A673 (cell line): ENCODE results near the gene FGFR1OP2. TPM values are rescaled to one million over a fixed set of nuclear protein-coding genes. Genes with fewer than 3 reads are reported as not detected.

Source experiments
- BruUV-seq: library from RNA; stranded (reverse); fragments of 400-500 nt; replicated peaks from 2 replicates; lab custom pipeline; 2021; lab: Mats Ljungman, UMichigan
- CTCF ChIA-PET: fragments of 300-600 bp; sonication (Branson Sonifier 250); formaldehyde crosslinking; loops from one replicate; lab custom pipeline; 2022; ENCODE audit warnings: antibody characterized with exemption; lab: Charles Lee
- POLR2A ChIA-PET: fragments of 300-600 bp; sonication (Branson Sonifier 250); formaldehyde crosslinking; loops from one replicate; lab custom pipeline; 2022; ENCODE audit warnings: antibody characterized with exemption; ENCODE audit not compliant: low non-redundant PET; lab: Charles Lee
- DNase-seq: peaks from one replicate; pipeline ENCODE4 v3.0.0-alpha.2; 2015; ENCODE audit warnings: low spot score
- H3K27ac ChIP-seq: fragments of 200-600 bp; sonication (generic); 2 replicates; pipeline ENCODE4 v1.5.1; 2016; ENCODE audit warnings: mixed run types, low read depth, mild to moderate bottlenecking, mixed read lengths, antibody characterized with exemption, low read length; ENCODE audit not compliant: poor library complexity, severe bottlenecking
- H3K27me3 ChIP-seq: fragments of 200-600 bp; sonication (generic); replicated peaks from 2 replicates; pipeline ENCODE4 v1.6.1; 2017; ENCODE audit warnings: mixed run types, low read depth, mild to moderate bottlenecking, mixed read lengths, antibody characterized with exemption, low read length; ENCODE audit not compliant: insufficient read depth, poor library complexity
- H3K36me3 ChIP-seq: fragments of 200-600 bp; sonication (generic); 2 replicates; pipeline ENCODE4 v1.6.1; 2016; ENCODE audit warnings: mixed run types, mild to moderate bottlenecking, mixed read lengths, antibody characterized with exemption, low read length; ENCODE audit not compliant: insufficient read depth, poor library complexity, severe bottlenecking
- H3K4me1 ChIP-seq: fragments of 200-600 bp; sonication (generic); 2 replicates; pipeline ENCODE4 v1.6.1; 2017; ENCODE audit warnings: mixed run types, mild to moderate bottlenecking, mixed read lengths, antibody characterized with exemption, low read length; ENCODE audit not compliant: insufficient read depth, poor library complexity, severe bottlenecking
- H3K4me3 ChIP-seq: fragments of 200-600 bp; sonication (generic); 2 replicates; pipeline ENCODE4 v1.5.1; 2016; ENCODE audit warnings: low read depth, mixed run types, mild to moderate bottlenecking, mixed read lengths, low read length; ENCODE audit not compliant: poor library complexity, severe bottlenecking
- H3K9me3 ChIP-seq: fragments of 200-600 bp; sonication (generic); 2 replicates; pipeline ENCODE4 v1.6.1; 2016; ENCODE audit warnings: mixed run types, low read depth, mild to moderate bottlenecking, mixed read lengths, antibody characterized with exemption, low read length; ENCODE audit not compliant: poor library complexity, severe bottlenecking
- CTCF ChIP-seq: fragments of 300-800, 200-600 bp; sonication (generic); conservative IDR thresholded peaks from 2 replicates; pipeline ENCODE4 v1.5.1; 2017; ENCODE audit warnings: low read depth, mild to moderate bottlenecking, antibody characterized with exemption, low read length, moderate library complexity, mixed read lengths
- EZH2 ChIP-seq: fragments of 200-600 bp; sonication (generic); IDR thresholded peaks from 2 replicates; pipeline ENCODE4 v1.6.1; 2017; ENCODE audit warnings: borderline replicate concordance, low read depth, mild to moderate bottlenecking, mixed read lengths, antibody characterized with exemption, low read length; ENCODE audit not compliant: poor library complexity, severe bottlenecking
- intact Hi-C: fragments of 100-400 bp; cut with micrococcal nuclease; formaldehyde crosslinking; loops from one replicate; pipeline ENCODE4 v1.10.0; 2022; ENCODE audit not compliant: unreplicated experiment
- total RNA-seq: library from RNA; stranded (reverse); gene quantifications from 2 replicates; pipeline ENCODE4 v1.2.3, GENCODE V29; 2021

The FGFR1OP2 gene
- total RNA-seq, 1 experiment from 2014 or later, result 40.3 TPM

- H3K4me3 ChIP-seq, result no peak overlapping the region
- H3K36me3 ChIP-seq, result peaks cover 11% of the 10 kb centered on the region
- ChIA-PET POLR2A (no interaction called here), CTCF (no interaction called here)
- no peaks in the 10 kb centered on the region for H3K27me3 ChIP-seq
- H3K4me1 ChIP-seq, result no peaks in the 10 kb centered on the region
- BruUV-seq, result no TSS peak
- TF ChIP-seq EZH2 (no peak), CTCF (no peak)
- H3K9me3 ChIP-seq, result no peaks in the 10 kb centered on the region
- intact Hi-C loops, result no loop called here
- no peak overlapping the region for H3K27ac ChIP-seq
- no peak for DNase-seq
Measured at GRCh38 chr12:26971963-26972362, 33.7 kb downstream of the FGFR1OP2 start.

- BruUV-seq, result no TSS peak
- intact Hi-C loops, result no loop called here
- TF ChIP-seq CTCF (no peak), EZH2 (no peak)
- Histone ChIP-seq H3K27ac (no peak overlapping the region), H3K36me3 (peaks cover 6% of the 10 kb centered on the region), H3K27me3 (no peaks in the 10 kb centered on the region), H3K4me3 (no peak overlapping the region), H3K9me3 (no peaks in the 10 kb centered on the region), H3K4me1 (peaks cover 14% of the 10 kb centered on the region)
- POLR2A ChIA-PET, result no interaction called here
- CTCF ChIA-PET, result no interaction called here
- DNase-seq, result no peak
Measured at GRCh38 chr12:26976687-26977086, 38.4 kb downstream of the FGFR1OP2 start.

GRCh38 chr12:26978801-26979200 lies 40.5 kb downstream of the FGFR1OP2 start:
- CTCF ChIA-PET, result no interaction called here
- H3K27ac ChIP-seq, result no peak overlapping the region
- no peaks in the 10 kb centered on the region for H3K9me3 ChIP-seq
- POLR2A ChIA-PET, result no interaction called here
- H3K4me1 ChIP-seq, result peaks cover 14% of the 10 kb centered on the region
- DNase-seq, result no peak
- H3K36me3 ChIP-seq, result peaks cover 4% of the 10 kb centered on the region
- no peak overlapping the region for H3K4me3 ChIP-seq
- no peaks in the 10 kb centered on the region for H3K27me3 ChIP-seq
- TF ChIP-seq EZH2 (no peak), CTCF (no peak)
- BruUV-seq, result no TSS peak
- intact Hi-C loops, result no loop called here
